Panc1 (cell line): ENCODE measurements around the gene TDRD5. TPM values are rescaled to one million over a fixed set of nuclear protein-coding genes. Genes with fewer than 3 reads are reported as not detected.

ENCODE experiments used
- ATAC-seq: fragments of 200-7000 bp; cut with Tn5 transposase; 2 replicates; pipeline ENCODE4 v1.9.1; 2020; ENCODE audit warnings: mild to moderate bottlenecking, moderate library complexity
- BruUV-seq: library from RNA; stranded (reverse); fragments of 400-500 nt; replicated peaks from 2 replicates; lab custom pipeline; 2021; lab: Mats Ljungman, UMichigan
- CTCF ChIA-PET: fragments of 300-600 bp; sonication (Branson Sonifier 250); formaldehyde crosslinking; loops from one replicate; lab custom pipeline; 2022; ENCODE audit warnings: antibody characterized with exemption; lab: Charles Lee
- POLR2A ChIA-PET: fragments of 300-600 bp; sonication (Branson Sonifier 250); formaldehyde crosslinking; loops from one replicate; lab custom pipeline; 2022; ENCODE audit warnings: antibody characterized with exemption; lab: Charles Lee
- DNase-seq: peaks from one replicate; pipeline ENCODE4 v3.0.0-alpha.2; 2010; ENCODE audit warnings: low read depth, low spot score
- H3K27ac ChIP-seq: 2 replicates; pipeline ENCODE4 v1.5.1; 2011; ENCODE audit warnings: mild to moderate bottlenecking, low read length, inconsistent platforms
- H3K27me3 ChIP-seq: fragments of 200-500 bp; sonication (Bioruptor generic); 2 replicates; pipeline ENCODE4 v1.6.0; 2014; ENCODE audit warnings: low read length, inconsistent platforms; ENCODE audit not compliant: control insufficient read depth, insufficient read depth
- H3K36me3 ChIP-seq: fragments of 200-500 bp; sonication (Bioruptor generic); 2 replicates; pipeline ENCODE4 v1.5.1; 2014; ENCODE audit warnings: inconsistent platforms, mild to moderate bottlenecking, low read length, moderate library complexity; ENCODE audit not compliant: control insufficient read depth, insufficient read depth
- H3K4me1 ChIP-seq: 2 replicates; pipeline ENCODE4 v1.5.1; 2011; ENCODE audit warnings: inconsistent platforms, mild to moderate bottlenecking, low read length, moderate library complexity; ENCODE audit not compliant: control insufficient read depth, insufficient read depth
- H3K4me3 ChIP-seq, 2 experiments: 2 replicates each; pipeline ENCODE4 v1.5.1; 2011 to 2012; ENCODE audit warnings: low read depth in 2 of 2, low read length in 2 of 2, mild to moderate bottlenecking in 2 of 2, inconsistent platforms in 1 of 2, moderate library complexity in 1 of 2
- H3K9me3 ChIP-seq: fragments of 200-500 bp; sonication (Bioruptor generic); 2 replicates; pipeline ENCODE4 v1.5.1; 2014; ENCODE audit warnings: low read depth, mild to moderate bottlenecking, inconsistent platforms, low read length, moderate library complexity; ENCODE audit not compliant: control insufficient read depth, insufficient read depth
- CTCF ChIP-seq: fragments of 450-650 bp; IDR thresholded peaks from 2 replicates; pipeline ENCODE4 v1.5.1; 2017; ENCODE audit warnings: mild to moderate bottlenecking
- POLR2AphosphoS5 ChIP-seq: IDR thresholded peaks from 2 replicates; pipeline ENCODE4 v1.6.1; 2012; ENCODE audit warnings: mild to moderate bottlenecking, low read depth, low read length, moderate library complexity
- REST ChIP-seq, 2 experiments: IDR thresholded peaks; 2 replicates each; pipeline ENCODE4 v1.6.1; 2011 to 2012; ENCODE audit warnings: low read depth in 2 of 2, control low read depth in 1 of 2, low read length in 1 of 2, mild to moderate bottlenecking in 1 of 2, moderate library complexity in 1 of 2; ENCODE audit not compliant: insufficient read depth in 1 of 2
- SIN3A ChIP-seq: IDR thresholded peaks from 2 replicates; pipeline ENCODE4 v1.6.1; 2012; ENCODE audit warnings: low read depth, mild to moderate bottlenecking, low read length, moderate library complexity, borderline replicate concordance; ENCODE audit not compliant: insufficient read depth
- TCF7L2 ChIP-seq: IDR thresholded peaks from 2 replicates; pipeline ENCODE4 v1.6.1; 2011; ENCODE audit warnings: mild to moderate bottlenecking, low read depth, low read length, inconsistent platforms
- in situ Hi-C: cut with HindIII; loops from 2 replicates; pipeline ENCODE4 v1.10.0; 2016; ENCODE audit warnings: low sequenced_read_pairs, low pct_unique_long_range_greater_than_20kb
- intact Hi-C: fragments of 100-400 bp; cut with micrococcal nuclease; formaldehyde crosslinking; loops from one replicate; pipeline ENCODE4 v1.10.0; 2022; ENCODE audit not compliant: unreplicated experiment
- total RNA-seq: library from RNA; stranded (reverse); gene quantifications from one replicate; pipeline ENCODE4 v1.2.1, GENCODE V29; 2021; ENCODE audit not compliant: unreplicated experiment

TDRD5 gene
- total RNA-seq, 1 experiment from 2014 or later, result 2.4 TPM

GRCh38 chr1:179729881-179730280 lies 138.2 kb downstream of the TDRD5 start:
- no peak overlapping the region for H3K4me3 ChIP-seq
- H3K27ac ChIP-seq, result no peak overlapping the region
- in situ Hi-C loops (no loop called here), intact Hi-C loops (no loop called here)
- TF ChIP-seq CTCF, result no peak
- TF ChIP-seq SIN3A, result no peak
- TF ChIP-seq POLR2AphosphoS5, result no peak
- TF ChIP-seq REST (IDR thresholded peaks at IDR 0.05; ENCODE audit: insufficient read depth in 1 of 2, low read depth in 2 of 2, low read length in 1 of 2), result no peak
- TF ChIP-seq TCF7L2, result no peak
- H3K36me3 ChIP-seq, result no peaks in the 10 kb centered on the region
- POLR2A ChIA-PET, result no interaction called here
- ATAC-seq (no peak), DNase-seq (no peak)
- BruUV-seq, result no TSS peak
- no peaks in the 10 kb centered on the region for H3K9me3 ChIP-seq
- H3K27me3 ChIP-seq, result peaks cover 11% of the 10 kb centered on the region
- H3K4me1 ChIP-seq, result no peaks in the 10 kb centered on the region
- CTCF ChIA-PET, result no interaction called here

GRCh38 chr1:179731643-179732042 lies 140.0 kb downstream of the TDRD5 start:
- POLR2A ChIA-PET, result no interaction called here
- H3K27me3 ChIP-seq, result peaks cover 11% of the 10 kb centered on the region
- no peaks in the 10 kb centered on the region for H3K9me3 ChIP-seq
- ATAC-seq (no peak), DNase-seq (no peak)
- TF ChIP-seq SIN3A, result no peak
- no peak for TF ChIP-seq CTCF
- no peak for TF ChIP-seq POLR2AphosphoS5
- no peak for TF ChIP-seq REST (IDR thresholded peaks at IDR 0.05; ENCODE audit: insufficient read depth in 1 of 2, low read depth in 2 of 2, low read length in 1 of 2)
- no peak for TF ChIP-seq TCF7L2
- no TSS peak for BruUV-seq
- CTCF ChIA-PET, result no interaction called here
- intact Hi-C loops (no loop called here), in situ Hi-C loops (no loop called here)
- H3K27ac ChIP-seq, result no peak overlapping the region
- no peaks in the 10 kb centered on the region for H3K4me1 ChIP-seq
- no peaks in the 10 kb centered on the region for H3K36me3 ChIP-seq
- H3K4me3 ChIP-seq, result no peak overlapping the region

Other genes starting within 250 kb of the TDRD5 start
- 0.31 TPM for gene AXDND1, start 225.9 kb upstream of the TDRD5 start, total RNA-seq
- not detected for gene NPHS2, start 15.9 kb upstream of the TDRD5 start, total RNA-seq
- gene FAM163A, start 151.5 kb downstream of the TDRD5 start, total RNA-seq, result not detected